ENCODE data around the gene CRIP1.

GRCh38 chr14:105490572-105491365 lies 4.1 kb downstream of the CRIP1 start, which contains the start of gene TEDC1:
- no peak for TF ChIP-seq POLR2A (IDR thresholded peaks at IDR 0.05)
- peak; percentile 45 to 98 (median 62) for TF ChIP-seq CTCF (IDR thresholded peaks at IDR 0.05)
- peak; percentile 69 to 77 (median 76) for TF ChIP-seq POLR2AphosphoS5 (IDR thresholded peaks at IDR 0.05)

Data from breast epithelium (tissue), 3 donors.